Measurements from ENCODE around the gene CRELD2.

Gene CRELD2, protein sequence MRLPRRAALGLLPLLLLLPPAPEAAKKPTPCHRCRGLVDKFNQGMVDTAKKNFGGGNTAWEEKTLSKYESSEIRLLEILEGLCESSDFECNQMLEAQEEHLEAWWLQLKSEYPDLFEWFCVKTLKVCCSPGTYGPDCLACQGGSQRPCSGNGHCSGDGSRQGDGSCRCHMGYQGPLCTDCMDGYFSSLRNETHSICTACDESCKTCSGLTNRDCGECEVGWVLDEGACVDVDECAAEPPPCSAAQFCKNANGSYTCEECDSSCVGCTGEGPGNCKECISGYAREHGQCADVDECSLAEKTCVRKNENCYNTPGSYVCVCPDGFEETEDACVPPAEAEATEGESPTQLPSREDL

DNA sequence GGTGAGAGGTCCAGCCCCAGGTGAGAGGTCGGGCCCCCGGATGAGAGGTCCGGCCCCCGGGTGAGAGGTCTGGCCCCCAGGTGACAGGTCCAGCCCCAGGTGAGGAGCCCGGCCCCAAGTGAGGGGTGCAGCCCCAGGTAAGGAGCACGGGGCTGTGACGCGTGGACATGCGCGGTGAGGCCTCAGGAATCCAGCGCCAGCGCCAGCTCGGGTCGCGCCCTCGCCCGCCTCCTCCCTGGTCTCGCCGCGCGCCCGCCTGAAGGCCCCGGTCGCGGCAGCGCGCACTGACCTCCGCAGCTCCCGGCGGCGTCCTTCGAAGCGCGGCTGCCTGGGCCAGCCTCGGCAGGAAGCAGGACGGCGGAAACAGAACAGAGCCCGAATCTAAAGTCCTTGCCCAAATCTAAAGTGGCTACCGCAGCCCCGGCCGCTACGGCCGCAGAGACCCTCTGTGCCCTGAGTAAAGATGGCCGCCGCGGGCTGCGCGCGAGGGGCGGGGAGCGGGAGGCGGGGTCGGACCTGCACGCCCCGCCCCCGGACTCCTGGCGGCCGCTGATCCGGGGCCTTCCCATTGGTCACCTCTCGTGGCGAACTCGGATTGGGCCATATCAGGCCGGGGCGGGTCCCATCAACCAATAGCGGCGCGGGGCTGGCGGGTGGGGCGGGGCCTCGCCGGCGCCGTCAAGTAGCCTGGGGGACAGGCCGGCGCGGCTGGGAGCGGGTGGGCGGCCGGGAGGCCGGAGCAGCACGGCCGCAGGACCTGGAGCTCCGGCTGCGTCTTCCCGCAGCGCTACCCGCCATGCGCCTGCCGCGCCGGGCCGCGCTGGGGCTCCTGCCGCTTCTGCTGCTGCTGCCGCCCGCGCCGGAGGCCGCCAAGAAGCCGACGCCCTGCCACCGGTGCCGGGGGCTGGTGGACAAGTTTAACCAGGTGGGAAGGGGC, at the start of gene CRELD2, which contains the start of gene ALG12:
Gene CRELD2 (plus strand): TSS at position 661 of the 937 bp plus-strand sequence. CDS start 136 bp downstream, at position 797.
Gene ALG12 (minus strand): TSS at position 465 of the 937 bp plus-strand sequence. CDS start 4,673 bp downstream, outside the sequence.
- peak within 1 kb of the TSS; percentile 94 for H3K4me3 ChIP-seq (ENCODE audit: low read depth, low read length)
- H3K36me3 ChIP-seq, result peaks cover 19% of the 10 kb centered on the region
- TF ChIP-seq, protein P1, sequence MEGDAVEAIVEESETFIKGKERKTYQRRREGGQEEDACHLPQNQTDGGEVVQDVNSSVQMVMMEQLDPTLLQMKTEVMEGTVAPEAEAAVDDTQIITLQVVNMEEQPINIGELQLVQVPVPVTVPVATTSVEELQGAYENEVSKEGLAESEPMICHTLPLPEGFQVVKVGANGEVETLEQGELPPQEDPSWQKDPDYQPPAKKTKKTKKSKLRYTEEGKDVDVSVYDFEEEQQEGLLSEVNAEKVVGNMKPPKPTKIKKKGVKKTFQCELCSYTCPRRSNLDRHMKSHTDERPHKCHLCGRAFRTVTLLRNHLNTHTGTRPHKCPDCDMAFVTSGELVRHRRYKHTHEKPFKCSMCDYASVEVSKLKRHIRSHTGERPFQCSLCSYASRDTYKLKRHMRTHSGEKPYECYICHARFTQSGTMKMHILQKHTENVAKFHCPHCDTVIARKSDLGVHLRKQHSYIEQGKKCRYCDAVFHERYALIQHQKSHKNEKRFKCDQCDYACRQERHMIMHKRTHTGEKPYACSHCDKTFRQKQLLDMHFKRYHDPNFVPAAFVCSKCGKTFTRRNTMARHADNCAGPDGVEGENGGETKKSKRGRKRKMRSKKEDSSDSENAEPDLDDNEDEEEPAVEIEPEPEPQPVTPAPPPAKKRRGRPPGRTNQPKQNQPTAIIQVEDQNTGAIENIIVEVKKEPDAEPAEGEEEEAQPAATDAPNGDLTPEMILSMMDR (IDR thresholded peaks at IDR 0.05; ENCODE audit: low read depth, low read length), result no peak
- DNase-seq, result peak; percentile 97
- no peaks in the 10 kb centered on the region for H3K27me3 ChIP-seq (ENCODE audit: insufficient read depth, low read depth, severe bottlenecking)
- peak within 1 kb of the TSS; percentile 95 for H3K27ac ChIP-seq
- H3K9me3 ChIP-seq (ENCODE audit: severe bottlenecking), result no peaks in the 10 kb centered on the region

DNA sequence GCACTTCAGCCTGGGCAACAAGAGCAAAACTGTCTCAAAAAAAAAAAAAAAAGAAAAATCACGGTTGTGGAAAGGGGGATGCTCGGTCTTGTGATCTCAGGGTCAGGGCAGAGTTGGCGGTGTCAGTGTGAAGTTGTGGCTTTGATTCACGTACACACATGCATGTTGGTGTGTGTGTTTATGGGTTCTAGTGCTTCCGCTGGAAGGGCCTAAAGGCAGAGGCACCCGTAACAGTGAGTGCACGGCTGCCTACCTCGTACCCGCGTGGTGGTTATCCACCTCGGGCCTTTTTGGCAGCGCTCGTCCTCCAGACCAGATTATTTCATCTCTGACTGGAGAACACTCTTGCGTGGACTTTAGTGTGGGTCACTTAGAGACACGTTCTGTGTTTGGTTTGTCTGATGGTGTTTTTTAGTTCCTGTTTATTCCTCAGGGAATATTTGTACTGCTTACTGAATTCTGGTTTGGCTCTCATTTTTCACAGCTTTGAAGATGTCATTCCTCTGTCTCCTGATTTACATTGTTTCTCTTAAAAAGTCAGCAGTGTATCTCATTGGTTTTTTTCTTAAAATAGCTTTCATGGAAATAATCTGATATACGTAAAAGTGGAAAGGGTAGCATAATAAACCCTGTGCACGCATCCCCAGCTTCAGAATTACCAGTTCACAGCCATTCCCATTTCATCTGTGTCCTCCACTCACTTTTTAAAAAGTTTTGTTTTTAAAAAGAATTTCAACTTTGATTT, 49.2 kb upstream of the CRELD2 start:
- H3K27me3 ChIP-seq (ENCODE audit: insufficient read depth, low read depth, severe bottlenecking), result no peaks in the 10 kb centered on the region
- H3K27ac ChIP-seq, result no peak overlapping the region
- H3K4me3 ChIP-seq (ENCODE audit: low read depth, low read length), result no peak overlapping the region
- no peak for DNase-seq
- TF ChIP-seq, protein P1 (IDR thresholded peaks at IDR 0.05; ENCODE audit: low read depth, low read length), result no peak
- peaks cover 5% of the 10 kb centered on the region for H3K9me3 ChIP-seq (ENCODE audit: severe bottlenecking)
- peaks cover 16% of the 10 kb centered on the region for H3K36me3 ChIP-seq

DNA sequence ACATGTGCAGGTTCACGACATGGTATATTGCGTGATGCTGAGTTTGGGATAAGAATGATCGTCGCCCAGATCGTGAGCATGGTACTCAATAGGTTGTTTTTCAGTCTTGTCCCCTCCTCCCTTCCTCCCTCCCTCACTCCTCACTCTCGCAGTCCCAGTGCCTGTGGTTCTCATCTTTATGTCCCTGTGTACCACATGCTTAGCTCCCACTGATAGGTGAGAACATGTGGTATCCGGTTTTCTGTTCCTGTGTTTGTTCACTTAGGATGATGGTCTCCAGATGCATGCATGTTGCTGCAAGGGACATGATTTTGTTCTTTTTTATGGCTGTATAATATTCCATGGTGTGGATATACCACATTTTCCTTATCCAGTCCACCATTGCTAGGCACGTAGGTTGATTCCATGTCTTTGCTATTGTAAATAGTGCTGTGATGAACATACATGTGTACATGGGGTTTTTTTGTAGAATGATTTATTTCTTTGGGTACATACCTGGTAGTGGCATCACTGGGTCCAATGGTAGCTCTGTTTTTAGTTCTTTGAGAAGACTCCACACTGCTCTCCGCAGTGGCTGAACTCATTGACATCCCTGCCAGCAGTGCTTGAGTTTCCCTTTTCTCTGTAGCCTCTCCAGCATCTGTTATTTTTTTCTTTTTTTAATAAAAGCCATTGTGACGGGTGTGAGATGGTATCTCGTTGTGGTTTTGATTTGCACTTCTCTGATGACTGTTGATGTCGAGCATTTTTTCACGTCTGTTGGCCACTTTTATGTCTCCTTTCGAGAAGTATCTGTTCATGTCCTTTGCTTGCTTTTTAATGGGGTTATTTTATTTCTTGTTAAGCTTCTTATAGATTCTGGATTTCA, 48.4 kb upstream of the CRELD2 start:
- no peak for DNase-seq
- TF ChIP-seq, protein P1 (IDR thresholded peaks at IDR 0.05; ENCODE audit: low read depth, low read length), result no peak
- Histone ChIP-seq H3K4me3 (ENCODE audit: low read depth, low read length) (no peak overlapping the region), H3K36me3 (peaks cover 16% of the 10 kb centered on the region), H3K9me3 (ENCODE audit: severe bottlenecking) (peaks cover 5% of the 10 kb centered on the region), H3K27me3 (ENCODE audit: insufficient read depth, low read depth, severe bottlenecking) (no peaks in the 10 kb centered on the region), H3K27ac (no peak overlapping the region)

DNA sequence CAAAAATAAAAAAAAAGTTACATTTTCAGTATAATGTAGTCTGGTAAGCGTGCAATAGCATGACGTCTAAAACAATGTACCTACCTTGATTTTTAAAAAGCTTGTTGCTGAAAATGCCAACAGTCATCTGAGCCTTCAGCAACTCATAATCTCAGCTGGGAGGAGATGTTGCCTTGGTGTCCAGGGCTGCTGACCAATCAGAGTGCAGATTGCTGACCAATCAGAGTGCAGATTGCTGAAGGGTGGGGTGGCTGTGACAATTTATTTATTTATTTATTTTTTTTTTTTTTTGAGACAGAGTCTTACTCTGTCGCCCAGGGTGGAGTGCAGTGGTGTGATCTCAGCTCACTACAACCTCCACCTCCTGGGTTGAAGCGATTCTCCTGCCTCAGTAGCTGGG, 47.0 kb upstream of the CRELD2 start:
- Histone ChIP-seq H3K9me3 (ENCODE audit: severe bottlenecking) (peaks cover 5% of the 10 kb centered on the region), H3K4me3 (ENCODE audit: low read depth, low read length) (no peak overlapping the region), H3K36me3 (peaks cover 19% of the 10 kb centered on the region), H3K27me3 (ENCODE audit: insufficient read depth, low read depth, severe bottlenecking) (no peaks in the 10 kb centered on the region), H3K27ac (no peak overlapping the region)
- TF ChIP-seq, protein P1 (IDR thresholded peaks at IDR 0.05; ENCODE audit: low read depth, low read length), result no peak
- no peak for DNase-seq

DNA sequence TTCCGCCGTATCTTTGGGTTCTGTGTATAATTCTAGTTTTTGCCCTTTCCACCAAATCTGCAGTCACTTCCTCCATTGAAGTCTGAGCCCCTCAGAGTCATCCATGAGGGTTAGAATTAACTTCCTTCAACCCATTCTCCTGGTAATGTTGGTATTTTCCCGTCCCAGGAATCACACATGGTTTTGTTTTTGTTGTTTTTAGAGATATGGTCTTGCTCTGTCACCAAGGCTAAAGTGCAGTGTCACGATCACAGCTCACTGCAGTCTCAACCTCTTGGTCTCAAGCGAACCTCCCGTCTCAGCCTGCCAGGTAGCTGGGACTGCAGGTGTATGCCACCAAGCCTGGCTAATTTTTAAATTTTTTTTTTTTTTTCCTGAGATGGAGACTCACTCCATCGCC, 46.1 kb upstream of the CRELD2 start:
- peaks cover 26% of the 10 kb centered on the region for H3K36me3 ChIP-seq
- no peak for DNase-seq
- TF ChIP-seq, protein P1 (IDR thresholded peaks at IDR 0.05; ENCODE audit: low read depth, low read length), result no peak
- no peak overlapping the region for H3K27ac ChIP-seq
- no peak overlapping the region for H3K4me3 ChIP-seq (ENCODE audit: low read depth, low read length)
- H3K27me3 ChIP-seq (ENCODE audit: insufficient read depth, low read depth, severe bottlenecking), result no peaks in the 10 kb centered on the region
- peaks cover 5% of the 10 kb centered on the region for H3K9me3 ChIP-seq (ENCODE audit: severe bottlenecking)
